SU-DHL-6 (cell line): ENCODE results near the gene SMYD4.

ENCODE experiments used
- H2AFZ ChIP-seq: fragments of 200-600 bp; sonication (generic); 2 replicates; pipeline ENCODE4 v1.6.1; 2014; ENCODE audit warnings: low read depth, mild to moderate bottlenecking, moderate library complexity, mixed read lengths, antibody characterized with exemption, low read length; ENCODE audit not compliant: severe bottlenecking
- H3F3A ChIP-seq: fragments of 200-600 bp; shearing (Covaris generic); 2 replicates; pipeline ENCODE4 v1.6.0; 2016; ENCODE audit warnings: antibody characterized with exemption, mild to moderate bottlenecking; ENCODE audit not compliant: insufficient read depth
- H3K27ac ChIP-seq: fragments of 200-600 bp; sonication (generic); 2 replicates; pipeline ENCODE4 v1.5.1; 2016; ENCODE audit warnings: low read depth, mild to moderate bottlenecking, low read length, moderate library complexity, mixed read lengths
- H3K27me3 ChIP-seq: fragments of 200-600 bp; sonication (generic), shearing (Covaris generic); 2 replicates; pipeline ENCODE4 v1.6.0; 2014; ENCODE audit warnings: mild to moderate bottlenecking, low read length
- H3K36me3 ChIP-seq: fragments of 200-600 bp; sonication (generic); 2 replicates; pipeline ENCODE4 v1.6.1; 2014; ENCODE audit warnings: mild to moderate bottlenecking, low read length, mixed read lengths
- H3K4me2 ChIP-seq: fragments of 300-600, 200-600 bp; shearing (Covaris generic), sonication (generic); 2 replicates; pipeline ENCODE4 v1.6.0; 2014; ENCODE audit warnings: low read length, low read depth, mild to moderate bottlenecking; ENCODE audit not compliant: poor library complexity, severe bottlenecking
- H3K4me3 ChIP-seq: fragments of 200-600 bp; sonication (generic); 2 replicates; pipeline ENCODE4 v1.5.1; 2014; ENCODE audit warnings: antibody characterized with exemption, low read length, mild to moderate bottlenecking, mixed read lengths; ENCODE audit not compliant: insufficient read depth, poor library complexity, severe bottlenecking
- H3K79me2 ChIP-seq: fragments of 200-600 bp; sonication (generic); 2 replicates; pipeline ENCODE4 v1.6.1; 2014; ENCODE audit warnings: mild to moderate bottlenecking, low read length, moderate library complexity; ENCODE audit not compliant: insufficient read depth
- H3K9ac ChIP-seq: fragments of 200-600 bp; sonication (generic); 2 replicates; pipeline ENCODE4 v1.7.0; 2014; ENCODE audit warnings: mild to moderate bottlenecking, low read length
- H3K9me2 ChIP-seq: fragments of 200-600 bp; sonication (generic); replicated peaks from 2 replicates; pipeline ENCODE4 v1.6.1; 2014; ENCODE audit warnings: low read length; ENCODE audit not compliant: insufficient read depth
- H3K9me3 ChIP-seq: fragments of 200-600 bp; sonication (generic); 2 replicates; pipeline ENCODE4 v1.6.1; 2014; ENCODE audit warnings: low read length, mixed read lengths; ENCODE audit not compliant: insufficient read depth
- H4K20me1 ChIP-seq: fragments of 200-600 bp; sonication (generic); 2 replicates; pipeline ENCODE4 v1.6.1; 2014; ENCODE audit warnings: low read depth, mild to moderate bottlenecking, antibody characterized with exemption, low read length, moderate library complexity, mixed read lengths
- CTCF ChIP-seq: fragments of 200-600 bp; sonication (generic); IDR thresholded peaks from one replicate; pipeline ENCODE4 v1.5.1; 2017; ENCODE audit warnings: antibody characterized with exemption, mild to moderate bottlenecking, low read length, moderate library complexity; ENCODE audit not compliant: insufficient read depth, poor library complexity, severe bottlenecking
- EZH2phosphoT487 ChIP-seq: fragments of 200-600 bp; sonication (generic), shearing (Covaris generic); conservative IDR thresholded peaks from 2 replicates; pipeline ENCODE4 v1.6.1; 2018; ENCODE audit warnings: mild to moderate bottlenecking, antibody characterized with exemption, low read length, moderate library complexity, mixed read lengths

SMYD4 gene

DNA sequence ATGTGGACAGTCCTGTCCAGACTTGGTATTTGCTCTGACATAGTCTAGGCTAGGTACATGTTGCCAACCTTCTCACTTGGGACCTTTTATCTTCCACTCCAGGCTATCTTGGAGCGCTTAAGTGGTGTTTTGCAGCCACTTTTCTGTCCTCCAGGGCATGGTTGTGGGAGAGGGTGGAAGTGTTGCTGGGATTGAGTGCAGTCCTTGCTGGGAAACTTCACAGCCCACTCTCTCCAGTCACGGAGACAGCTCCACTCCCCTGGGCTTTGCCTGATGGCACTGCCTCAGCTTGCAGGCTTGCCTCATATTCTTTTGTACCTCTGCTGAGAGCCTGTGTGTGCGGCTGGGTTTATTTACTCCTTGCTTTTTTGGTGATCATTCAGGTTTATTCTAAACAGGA is 17.5 kb upstream of the SMYD4 start:
- H2AFZ ChIP-seq, result no peak overlapping the region
- H3K9me3 ChIP-seq, result no peaks in the 10 kb centered on the region
- no peak overlapping the region for H3K27ac ChIP-seq
- peaks cover 2% of the 10 kb centered on the region; the same call in 1 of the 2 replicates for H4K20me1 ChIP-seq
- no peak for TF ChIP-seq EZH2phosphoT487
- TF ChIP-seq CTCF, result no peak
- no peaks in the 10 kb centered on the region; the same call in 1 of the 2 replicates for H3F3A ChIP-seq
- H3K36me3 ChIP-seq, result peaks cover 39% of the 10 kb centered on the region
- no peak overlapping the region for H3K4me2 ChIP-seq
- H3K79me2 ChIP-seq, result peaks cover 13% of the 10 kb centered on the region
- H3K9me2 ChIP-seq, result no peaks in the 10 kb centered on the region
- no peak overlapping the region for H3K9ac ChIP-seq
- H3K27me3 ChIP-seq, result no peaks in the 10 kb centered on the region
- H3K4me3 ChIP-seq, result no peak overlapping the region

DNA sequence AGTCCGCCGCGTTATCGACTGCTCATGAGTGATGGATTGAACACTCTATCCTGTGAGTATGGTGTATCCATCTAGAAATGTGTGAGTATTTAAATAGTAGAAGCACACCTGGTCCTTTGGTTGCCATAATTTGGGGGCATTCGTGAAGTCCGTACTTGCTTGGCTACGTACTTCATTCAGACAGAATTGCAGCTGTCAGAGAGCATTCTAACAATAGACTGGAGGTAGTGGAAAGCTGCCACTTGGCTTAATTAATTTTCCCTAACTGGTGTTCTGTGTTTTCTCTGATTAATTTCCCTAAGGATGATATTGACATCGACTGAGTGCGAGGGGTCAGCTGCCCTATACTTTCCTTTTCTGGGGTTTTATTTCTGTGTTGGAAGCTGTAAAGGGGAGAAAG is 14.2 kb upstream of the SMYD4 start:
- Histone ChIP-seq H3K27ac (no peak overlapping the region), H3K9me3 (no peaks in the 10 kb centered on the region), H3K9ac (no peak overlapping the region), H4K20me1 (peaks cover 11% of the 10 kb centered on the region; the same call in 1 of the 2 replicates), H3F3A (no peaks in the 10 kb centered on the region), H3K4me3 (no peak overlapping the region), H3K9me2 (no peaks in the 10 kb centered on the region), H3K79me2 (peaks cover 45% of the 10 kb centered on the region), H2AFZ (no peak overlapping the region), H3K36me3 (peaks cover 26% of the 10 kb centered on the region), H3K27me3 (no peaks in the 10 kb centered on the region), H3K4me2 (no peak overlapping the region)
- TF ChIP-seq EZH2phosphoT487, result no peak
- no peak for TF ChIP-seq CTCF

GRCh38 chr17:1839516-1839915 is 9.8 kb upstream of the SMYD4 start:
- Histone ChIP-seq H3K9ac (no peak overlapping the region), H3K4me2 (no peak overlapping the region), H3K27me3 (no peaks in the 10 kb centered on the region), H3K36me3 (peaks cover 26% of the 10 kb centered on the region), H3K79me2 (peaks cover 83% of the 10 kb centered on the region), H3K4me3 (no peak overlapping the region), H3K27ac (no peak overlapping the region), H4K20me1 (peaks cover 27% of the 10 kb centered on the region), H3K9me2 (no peaks in the 10 kb centered on the region), H2AFZ (no peak overlapping the region), H3K9me3 (no peaks in the 10 kb centered on the region), H3F3A (no peaks in the 10 kb centered on the region)
- TF ChIP-seq EZH2phosphoT487, result no peak
- TF ChIP-seq CTCF, result no peak
